ENCODE measurements around the gene ABHD15.

The ABHD15 gene

DNA sequence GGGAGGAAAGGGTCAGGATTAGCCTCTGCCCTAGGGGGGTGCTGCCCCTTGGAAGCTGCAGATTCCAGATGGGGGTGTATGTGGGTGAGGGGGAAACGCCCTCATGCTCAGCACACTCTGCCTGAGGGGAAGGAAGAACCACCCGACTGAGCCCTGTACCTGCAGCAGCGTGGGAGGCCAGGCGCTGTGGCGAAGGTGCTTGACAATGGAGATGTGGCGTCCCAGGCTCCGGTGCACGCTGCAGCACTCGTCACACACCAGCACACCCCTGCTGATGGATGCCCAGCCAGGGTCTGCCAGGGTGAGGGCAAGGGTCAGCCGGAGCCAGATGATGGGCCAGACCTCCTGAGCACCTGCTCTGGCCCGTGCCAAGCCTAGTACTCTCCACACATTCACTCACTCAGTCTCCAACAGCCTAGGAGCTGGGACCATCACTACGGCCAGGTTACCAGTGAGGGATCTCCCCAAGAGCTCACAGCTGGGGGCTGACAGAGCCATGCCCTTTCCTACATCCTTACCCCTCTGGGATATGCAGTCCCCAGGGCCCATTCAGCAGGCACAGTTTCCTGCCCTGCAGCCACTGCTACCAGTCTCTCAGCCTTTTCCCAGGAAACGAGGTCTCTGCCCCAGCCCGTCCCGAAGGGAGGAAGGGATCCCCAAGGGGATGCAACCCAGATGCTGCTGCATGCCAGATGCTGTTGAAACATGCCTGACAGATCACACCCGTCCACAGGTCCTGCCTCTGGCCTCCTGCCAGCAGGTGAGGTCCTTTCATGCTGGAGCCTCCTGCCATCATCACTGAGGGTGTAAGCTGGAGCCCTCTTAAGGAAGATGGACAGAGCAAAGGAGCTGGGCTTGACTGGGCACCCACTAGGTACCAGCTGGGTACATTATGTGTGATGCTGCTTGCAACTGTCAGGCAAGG lies 16.7 kb upstream of the ABHD15 start:
- no peak for DNase-seq (ENCODE audit: low read depth in 3 of 3)

DNA sequence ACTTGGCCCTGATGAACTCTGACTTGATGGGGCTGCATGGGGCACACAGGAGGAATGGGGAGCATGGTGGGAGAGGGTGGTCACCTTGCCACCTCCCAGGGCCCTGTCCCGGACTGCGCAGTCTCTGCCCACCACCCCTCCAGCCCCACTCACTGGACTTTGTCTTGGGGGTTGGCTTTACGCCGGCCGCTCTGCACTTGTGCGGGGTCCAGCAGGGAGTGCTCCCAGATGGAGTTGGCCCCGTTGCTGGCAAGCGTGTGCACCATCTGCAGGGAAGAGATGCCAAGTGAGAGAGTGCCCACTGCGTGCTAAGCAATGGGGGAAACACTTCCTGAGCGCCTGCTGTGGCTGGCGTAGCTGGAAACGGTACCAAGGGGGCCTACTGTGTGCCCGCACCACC lies 15.9 kb upstream of the ABHD15 start:
- DNase-seq (ENCODE audit: low read depth in 3 of 3), result no peak

DNA sequence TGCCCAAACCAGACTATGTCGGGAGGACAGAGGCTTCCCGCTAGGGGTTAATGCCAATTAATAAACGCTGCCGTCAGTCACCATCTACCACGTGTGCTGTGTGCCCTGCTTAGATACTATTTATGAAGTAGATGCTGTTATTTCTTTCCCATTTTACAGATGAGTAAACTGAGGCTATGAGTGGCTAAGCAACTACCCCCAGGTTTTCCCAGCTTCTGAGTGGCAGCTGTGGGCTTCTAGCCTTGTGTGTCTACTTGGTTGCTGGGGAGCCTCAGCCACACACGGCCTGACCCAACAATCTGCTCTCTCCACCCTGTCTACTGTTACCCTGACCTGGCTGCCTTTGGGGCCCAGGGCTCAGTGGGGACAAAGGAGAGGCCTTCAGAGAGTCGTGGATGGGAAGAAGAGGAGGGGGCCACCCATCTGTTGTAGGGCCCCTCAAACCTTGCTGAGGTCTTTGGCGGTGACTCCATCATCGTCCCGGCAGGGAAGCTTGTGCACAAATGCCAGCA lies 15.5 kb upstream of the ABHD15 start:
- DNase-seq (ENCODE audit: low read depth in 3 of 3), result no peak

DNA sequence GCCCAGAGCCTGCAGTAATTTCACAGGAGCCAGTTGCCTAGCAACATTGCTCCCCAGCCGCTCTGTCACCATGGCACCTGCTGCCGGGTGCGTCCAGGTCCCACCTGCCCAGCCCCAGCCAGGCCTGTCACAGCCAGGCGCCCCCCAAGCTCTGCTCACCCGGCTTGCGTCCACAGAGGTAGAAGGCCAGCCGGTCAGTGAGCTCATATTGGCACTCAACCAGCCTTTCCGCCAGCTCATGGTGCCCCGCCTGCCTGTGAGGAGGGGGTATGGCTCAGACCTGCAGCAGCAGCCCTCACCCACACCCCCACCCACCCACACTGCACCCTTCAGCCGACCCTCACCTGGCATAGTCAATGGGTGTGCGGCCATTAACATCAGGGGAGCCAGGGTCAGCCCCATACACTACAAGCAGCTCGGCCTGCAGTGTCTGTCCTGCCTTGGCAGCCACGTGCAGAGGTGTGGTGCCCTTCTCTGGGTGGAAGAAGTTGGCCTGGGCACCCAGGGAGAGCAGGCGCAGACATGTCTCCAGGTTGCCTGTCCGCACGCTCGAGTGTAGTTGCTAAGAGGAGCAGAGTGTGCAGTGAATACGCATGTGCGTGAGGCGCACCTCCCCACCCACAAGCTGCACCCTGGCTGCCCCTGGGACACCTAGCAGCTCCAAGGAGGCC lies 14.9 kb upstream of the ABHD15 start:
- DNase-seq (ENCODE audit: low read depth in 3 of 3), result no peak

DNA sequence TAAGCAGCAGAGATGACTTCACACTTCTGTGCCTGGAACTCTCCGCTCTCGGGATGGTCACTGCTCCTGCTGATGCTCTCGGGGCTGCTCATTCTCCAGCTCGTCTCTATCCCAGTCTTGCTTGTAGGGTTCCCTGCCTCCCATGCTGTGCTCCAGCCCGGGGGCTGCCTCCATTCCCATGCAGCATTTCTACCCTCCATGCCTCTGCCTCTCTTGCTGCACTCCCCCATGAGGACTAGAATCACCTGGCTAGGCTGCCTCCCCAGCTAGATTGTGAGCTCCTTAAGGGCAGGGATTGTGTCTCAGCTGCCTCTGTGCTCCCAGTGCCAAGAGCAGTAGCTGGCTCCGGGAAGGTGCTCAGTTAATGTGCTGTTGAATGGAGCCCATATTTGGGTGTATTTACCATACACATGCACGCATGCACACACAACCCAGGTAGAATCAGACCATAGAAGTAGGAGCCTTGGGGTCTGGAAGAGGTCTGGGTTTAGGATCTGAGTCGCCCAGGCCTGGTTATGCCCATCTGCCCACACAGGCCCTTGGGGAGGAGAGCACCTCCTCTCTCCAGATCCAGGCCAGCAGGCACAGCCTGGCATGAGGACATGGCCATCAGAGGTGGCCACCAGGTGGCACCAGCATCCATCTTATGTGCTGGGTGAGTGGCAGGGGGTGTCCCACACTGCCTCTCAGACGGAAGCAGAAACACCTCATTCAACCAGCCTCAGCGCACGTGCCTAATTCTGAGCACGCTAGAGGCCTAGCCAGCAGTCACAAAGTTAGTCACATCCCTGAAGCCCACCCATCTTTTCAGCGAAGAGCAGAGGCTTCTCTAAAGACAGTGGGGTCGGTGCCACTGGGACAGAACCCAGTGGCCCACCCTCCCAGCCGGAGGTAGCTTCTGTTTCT lies 13.3 kb upstream of the ABHD15 start:
- peak; percentile 80 to 84 (median 83) for DNase-seq (ENCODE audit: low read depth in 3 of 3)

DNA sequence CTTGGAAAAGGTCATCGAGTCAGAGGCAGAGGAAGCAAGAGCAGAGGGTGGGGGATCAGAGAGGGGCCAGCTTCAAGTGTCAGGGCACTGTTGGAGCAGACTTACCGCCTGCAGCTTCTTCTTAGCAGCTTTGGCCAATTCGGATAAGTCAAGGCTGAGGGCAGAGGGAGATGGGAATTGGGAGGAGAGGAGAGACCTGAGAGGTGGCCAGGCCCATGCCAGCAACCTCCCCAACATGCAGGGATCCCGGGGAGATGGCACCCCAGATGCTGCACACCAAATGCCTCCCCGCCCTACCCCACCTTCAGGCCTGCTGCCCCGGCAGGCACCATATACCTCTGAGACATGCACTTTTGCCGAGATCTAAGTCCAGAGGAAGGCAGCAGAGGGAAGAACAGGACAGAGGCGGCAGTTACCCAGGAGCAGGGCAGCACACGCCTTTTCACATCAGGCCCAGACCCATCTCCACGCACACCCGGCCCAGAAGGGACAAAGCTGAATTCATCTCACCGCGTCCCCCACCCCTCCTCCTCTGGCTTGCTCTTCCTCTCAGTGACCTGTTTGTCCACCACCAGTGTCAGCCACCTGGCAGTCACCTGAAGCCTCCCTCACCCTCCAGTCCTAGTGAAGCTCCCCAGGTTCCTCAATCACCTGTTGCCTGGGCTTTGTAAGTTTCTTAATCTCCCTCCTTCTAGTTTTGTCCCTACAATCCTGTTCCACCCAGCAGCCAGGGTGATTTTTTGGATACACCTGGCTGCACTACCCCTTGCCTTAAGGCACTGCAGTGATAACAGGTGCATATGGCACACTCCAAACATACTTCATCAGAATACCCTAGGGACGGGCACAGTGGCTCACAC lies 12.0 kb upstream of the ABHD15 start:
- DNase-seq (ENCODE audit: low read depth in 3 of 3), result no peak

DNA sequence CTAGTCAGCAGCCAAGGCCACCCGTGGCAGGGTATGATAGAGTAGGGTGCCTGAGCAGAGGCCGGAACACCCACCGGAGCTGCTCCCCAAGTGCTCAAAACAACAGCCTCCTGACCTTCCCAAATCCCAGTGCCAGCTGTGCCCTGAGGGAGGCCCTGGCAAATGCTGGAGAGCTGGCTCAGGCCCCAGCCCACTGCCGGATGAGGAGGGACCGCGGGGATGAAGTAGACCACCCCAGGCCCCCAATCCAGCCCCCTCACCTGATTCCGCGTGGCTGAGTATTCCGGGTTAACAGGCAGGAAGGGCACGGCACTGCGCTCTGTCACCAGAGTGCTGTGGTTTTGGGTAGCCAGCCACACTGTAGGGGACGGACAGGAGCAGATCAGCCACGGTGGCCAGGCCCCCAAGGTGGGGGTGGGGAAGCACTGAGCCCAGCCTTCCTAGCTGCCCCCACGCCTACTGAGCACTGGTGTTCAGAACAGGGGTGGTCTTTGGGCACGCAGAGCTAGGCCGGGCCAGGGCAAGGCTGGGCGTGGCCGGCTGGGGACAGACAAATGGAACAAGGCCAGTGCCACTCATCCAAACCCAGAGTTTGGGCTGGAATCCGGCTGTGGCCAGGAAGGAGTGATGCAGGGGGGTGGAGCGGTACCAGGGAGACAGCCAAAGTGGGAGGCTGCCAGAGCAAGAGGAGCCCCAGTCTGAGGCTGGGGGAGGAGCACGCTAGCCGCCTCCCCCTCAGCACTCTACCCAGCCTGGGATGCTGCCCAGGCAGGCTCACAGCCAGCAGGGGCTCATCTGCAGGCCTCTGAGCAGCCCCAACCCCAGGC lies 10.8 kb upstream of the ABHD15 start:
- DNase-seq (ENCODE audit: low read depth in 3 of 3), result no peak

DNA sequence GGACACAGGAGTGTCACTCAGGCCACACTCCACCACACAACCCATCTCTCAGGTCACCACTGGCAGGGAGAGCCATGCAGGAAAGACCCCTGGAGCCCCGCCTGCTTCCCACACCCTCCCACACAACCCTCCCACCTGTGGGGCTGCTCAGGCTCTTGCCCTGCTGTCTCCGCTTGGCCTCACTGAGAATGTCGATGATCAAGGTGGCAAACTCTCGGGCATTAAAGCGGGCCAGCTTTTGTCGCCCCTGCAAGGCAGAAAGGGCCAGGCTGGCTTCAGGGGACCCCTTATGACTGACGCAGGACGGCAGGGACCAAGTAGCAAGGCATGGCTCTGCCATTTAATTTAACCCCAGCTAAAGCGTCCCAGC lies 10.1 kb upstream of the ABHD15 start:
- DNase-seq (ENCODE audit: low read depth in 3 of 3), result no peak

DNA sequence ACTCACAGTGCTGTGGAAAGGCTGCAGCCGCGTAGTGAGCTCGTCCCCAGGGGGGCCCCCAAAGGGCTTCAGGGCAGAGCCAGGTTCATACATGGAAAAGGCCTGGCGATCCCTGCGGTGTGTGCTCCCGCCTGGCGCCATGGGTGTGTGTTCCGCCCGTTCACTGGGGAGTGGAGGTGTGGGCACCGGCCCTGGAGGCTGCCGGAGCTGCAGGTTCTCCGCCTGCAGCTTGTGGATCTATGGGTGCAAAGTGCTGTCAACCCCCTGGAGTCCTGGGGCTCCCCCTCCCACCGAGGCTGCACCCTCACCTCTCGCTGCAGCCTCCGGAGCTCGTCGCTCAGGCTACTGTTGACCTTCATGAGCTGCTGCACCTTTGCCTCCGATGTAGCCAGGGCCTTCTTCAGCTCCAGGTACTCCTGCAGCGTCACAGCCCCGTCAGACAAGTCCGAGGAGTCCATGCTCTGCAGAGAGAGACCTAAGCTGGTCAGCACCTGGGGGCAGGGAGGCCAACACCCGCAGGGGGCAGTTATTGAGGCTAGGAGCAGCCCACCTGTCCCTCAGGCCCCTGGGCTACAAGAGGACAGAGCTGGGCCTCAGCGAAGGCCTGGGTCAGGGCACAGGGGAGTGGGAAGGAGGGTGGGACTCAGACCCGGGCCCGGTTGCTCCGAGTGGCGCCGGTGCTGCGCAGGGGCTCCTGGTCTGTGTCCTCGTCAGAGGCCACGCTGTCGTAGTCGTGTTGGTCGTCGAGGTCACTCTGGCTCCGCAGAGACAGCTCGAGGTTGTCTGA lies 9.6 kb upstream of the ABHD15 start:
- no peak for DNase-seq (ENCODE audit: low read depth in 3 of 3)

DNA sequence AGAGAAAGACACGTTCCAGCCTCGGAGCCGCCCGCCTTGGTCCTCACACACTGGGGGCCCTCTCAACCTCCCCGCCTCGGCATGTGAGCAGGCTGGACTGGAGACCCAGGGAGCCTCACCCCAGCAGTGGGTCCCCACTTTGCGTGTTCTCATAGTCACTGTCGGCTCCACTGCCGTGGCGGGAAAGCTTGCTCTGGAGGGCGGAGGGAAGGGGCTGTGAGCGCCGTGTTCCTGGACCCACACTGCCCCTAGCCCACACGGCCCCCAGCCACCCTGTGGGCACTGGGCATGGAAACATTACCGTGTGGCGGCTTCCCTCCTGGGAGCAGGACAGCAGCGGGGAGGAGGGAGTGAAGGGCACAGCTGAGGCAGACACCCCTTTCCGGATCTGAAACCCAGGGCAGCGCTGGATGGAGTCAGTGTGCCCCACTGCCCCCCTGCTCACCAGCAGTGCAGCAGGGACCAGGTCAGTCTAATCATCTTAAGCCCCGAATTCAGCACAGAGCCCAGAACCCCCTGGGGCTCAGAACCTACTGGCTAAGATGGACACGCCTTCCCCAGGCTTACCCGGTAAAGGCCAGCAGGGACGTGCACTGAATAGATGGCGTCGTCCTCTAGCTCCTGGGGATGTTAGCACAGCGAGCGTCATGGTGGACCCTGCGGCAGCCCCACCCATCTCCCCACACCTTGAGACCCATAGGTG lies 8.8 kb upstream of the ABHD15 start:
- DNase-seq (ENCODE audit: low read depth in 3 of 3), result no peak

DNA sequence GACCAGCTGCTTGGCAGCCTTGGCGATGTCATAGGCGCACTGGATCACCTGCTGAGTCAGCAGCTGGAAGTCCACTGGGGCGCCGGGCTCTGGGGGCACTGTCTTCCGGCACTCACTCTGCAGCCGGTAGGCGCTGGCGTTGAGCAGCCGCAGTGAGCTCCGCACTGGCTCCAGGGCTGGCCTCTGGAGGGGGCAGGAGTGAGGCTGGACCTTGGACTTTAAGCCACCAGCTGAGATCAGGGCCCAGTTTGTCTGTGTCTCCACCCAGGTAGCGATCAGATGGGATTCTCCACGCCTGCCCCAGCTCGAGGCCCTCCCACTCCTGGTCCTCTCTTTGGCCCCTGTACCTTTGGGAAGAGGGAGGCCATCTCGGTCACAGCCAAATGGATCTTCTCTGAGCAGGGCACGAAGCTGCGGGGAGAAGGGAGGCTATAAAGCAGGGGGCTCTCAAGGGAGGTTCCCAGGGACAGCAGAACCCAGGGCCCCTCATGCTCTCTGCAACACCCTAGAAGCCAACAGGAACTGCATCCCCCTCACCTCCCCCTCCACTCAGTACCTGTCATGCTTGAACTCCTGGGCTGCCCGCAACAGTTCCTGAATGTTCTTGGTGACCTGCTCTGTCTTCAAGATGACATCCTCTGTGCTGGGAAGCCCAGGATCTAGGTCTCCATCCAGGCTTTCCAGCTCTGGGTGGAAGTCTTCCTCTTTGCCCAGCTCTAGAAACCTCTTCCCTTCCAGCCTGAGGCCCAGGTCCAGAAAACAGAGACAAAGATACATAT lies 8.1 kb upstream of the ABHD15 start:
- DNase-seq (ENCODE audit: low read depth in 3 of 3), result no peak

DNA sequence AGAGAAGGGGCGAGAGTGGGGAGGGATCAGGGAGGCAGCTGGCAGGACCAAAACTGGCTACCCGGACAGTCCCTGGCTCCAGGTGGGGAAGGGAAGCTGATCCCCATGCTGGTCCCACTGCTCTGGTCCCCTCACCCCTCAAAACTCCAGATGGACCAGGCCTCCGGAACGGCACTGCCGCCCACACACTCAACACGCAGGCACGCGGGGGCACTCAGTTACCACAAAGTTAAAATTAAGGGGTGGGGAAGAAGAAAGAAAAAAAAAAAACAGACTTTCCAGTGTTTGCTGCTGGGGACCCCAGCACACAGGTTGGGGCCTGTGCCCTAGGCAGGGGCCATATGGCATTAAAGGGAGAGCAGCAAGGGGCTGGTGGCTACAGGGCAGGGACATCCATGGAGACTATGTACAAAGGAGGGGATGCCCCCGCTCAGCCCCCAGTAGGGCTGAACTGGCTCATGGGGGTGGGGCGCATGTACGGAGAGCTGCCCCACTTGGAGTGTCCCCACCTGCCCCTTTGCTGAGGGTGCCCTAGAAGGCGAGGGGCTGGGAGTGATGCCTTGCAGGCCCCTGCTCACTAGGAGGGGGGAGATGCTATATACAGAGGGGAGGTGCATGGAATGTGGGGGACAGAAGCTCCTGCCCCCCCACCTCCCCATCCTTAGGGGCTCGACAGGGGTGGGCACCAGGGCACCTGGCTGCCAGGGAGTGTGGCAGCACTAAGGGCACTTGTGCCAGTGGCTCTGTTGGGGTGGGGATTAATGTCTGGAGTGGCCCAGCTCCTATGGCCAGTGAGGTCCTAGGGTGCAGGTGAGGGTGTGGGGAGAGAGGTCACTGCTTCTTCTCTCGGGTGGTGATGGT lies 7.3 kb upstream of the ABHD15 start:
- no peak for DNase-seq (ENCODE audit: low read depth in 3 of 3)

DNA sequence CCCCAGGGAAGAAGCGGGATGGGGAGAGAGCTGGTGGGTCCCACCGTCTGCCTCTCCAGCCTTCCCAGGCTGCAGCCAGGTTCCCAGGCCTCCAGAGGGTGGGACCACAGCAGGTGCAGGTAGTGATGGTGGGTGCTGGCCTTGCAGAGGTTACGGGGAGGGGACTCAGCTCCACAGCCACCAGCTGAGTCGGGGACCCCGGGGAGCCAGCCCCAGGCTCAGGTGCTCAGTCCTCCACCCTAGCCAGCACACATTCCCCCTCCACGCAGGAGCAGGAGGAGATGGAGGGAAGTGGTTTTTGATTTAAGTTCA lies 6.7 kb upstream of the ABHD15 start:
- no peak for DNase-seq (ENCODE audit: low read depth in 3 of 3)

DNA sequence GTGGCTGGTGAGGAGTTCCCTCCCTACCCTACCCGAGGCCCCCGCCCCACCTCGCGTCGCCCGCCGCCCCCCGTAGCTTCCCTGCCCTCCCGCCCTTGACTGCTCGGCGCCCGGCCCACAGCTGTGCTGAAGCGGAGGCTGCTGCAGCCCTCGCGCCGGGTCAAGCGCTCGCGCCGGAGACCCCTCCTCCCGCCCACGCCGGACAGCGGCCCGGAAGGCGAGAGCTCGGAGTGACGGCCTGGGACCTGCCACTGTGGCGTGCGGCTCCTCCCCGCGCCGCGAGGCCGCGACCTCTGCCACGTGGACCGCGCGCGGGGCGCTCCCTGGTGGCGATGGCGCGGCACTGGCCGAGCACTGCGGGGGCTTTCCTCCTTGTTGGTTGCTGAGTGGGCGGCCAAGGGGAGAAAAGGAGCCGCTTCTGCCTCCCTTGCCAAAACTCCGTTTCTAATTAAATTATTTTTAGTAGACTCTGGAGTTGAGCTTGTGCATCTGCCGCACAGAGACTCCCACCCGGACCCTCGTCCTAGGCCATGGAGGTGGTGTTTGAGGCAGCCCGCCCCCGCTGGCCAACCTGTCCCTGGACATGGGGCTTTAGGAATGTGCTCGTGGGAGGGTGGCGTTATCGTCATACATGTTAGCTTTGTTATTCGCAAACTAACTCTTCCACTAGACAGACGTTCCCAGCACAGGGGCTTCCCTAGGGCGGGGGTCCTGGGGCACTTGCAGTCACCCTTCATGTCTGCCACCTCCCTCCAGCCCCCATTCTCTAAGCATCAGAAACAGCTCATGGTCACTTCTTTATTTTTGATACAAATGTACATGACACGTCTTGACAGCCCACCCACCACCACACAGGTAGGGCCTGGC lies 6.1 kb upstream of the ABHD15 start:
- peak in 1 of 3 donors; percentile 44 for DNase-seq (ENCODE audit: low read depth in 3 of 3)

DNA sequence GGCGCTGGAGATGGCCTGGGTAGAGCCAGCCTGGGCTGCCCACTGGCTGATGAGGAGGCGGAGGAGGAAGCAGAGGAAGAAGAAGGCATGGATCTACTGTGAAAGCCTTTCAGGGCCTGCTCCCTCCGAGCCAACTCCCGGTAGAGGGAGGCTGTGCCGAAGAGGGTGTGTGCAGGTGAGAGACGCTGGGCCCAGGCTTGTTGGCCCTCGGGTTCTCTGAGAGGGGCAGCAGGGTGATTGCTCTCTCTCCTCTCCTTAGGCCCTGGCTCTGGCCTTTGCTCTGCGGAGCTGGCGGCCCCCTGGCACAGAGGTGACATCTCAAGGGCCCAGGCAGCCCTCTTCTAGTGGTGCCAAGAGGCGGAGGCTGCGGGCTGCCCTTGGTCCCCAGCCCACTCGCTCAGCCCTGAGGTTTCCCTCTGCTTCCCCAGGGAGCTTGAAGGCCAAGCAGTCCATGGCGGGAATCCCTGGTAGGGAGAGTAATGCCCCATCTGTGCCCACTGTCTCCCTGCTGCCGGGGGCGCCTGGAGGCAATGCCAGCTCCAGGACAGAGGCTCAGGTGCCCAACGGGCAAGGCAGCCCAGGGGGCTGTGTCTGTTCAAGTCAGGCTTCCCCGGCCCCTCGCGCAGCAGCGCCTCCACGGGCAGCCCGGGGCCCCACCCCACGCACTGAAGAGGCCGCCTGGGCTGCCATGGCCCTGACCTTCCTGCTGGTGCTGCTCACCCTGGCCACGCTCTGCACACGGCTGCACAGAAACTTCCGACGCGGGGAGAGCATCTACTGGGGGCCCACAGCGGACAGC lies 5.2 kb upstream of the ABHD15 start:
- no peak for DNase-seq (ENCODE audit: low read depth in 3 of 3)
